HepG2 (cell line): Measurements from ENCODE around the gene CACNA1F. TPM values are rescaled to one million over a fixed set of nuclear protein-coding genes. Genes with fewer than 3 reads are reported as not detected.

Experiments used
- ATAC-seq: fragments of 200-7000 bp; cut with Tn5 transposase; 3 replicates; pipeline ENCODE4 v1.9.1; 2020; ENCODE audit warnings: mild to moderate bottlenecking, moderate library complexity
- BruUV-seq: library from RNA; stranded (reverse); fragments of 400-500 nt; replicated peaks from 2 replicates; lab custom pipeline; 2021; lab: Mats Ljungman, UMichigan
- CTCF ChIA-PET: fragments of 300-600 bp; formaldehyde crosslinking; extraction: SDS; loops from one replicate; lab custom pipeline; 2021; ENCODE audit warnings: low total read pairs, inconsistent platforms, low intra/inter-chr PET ratio; lab: Yijun Ruan, JAX
- POLR2A ChIA-PET: fragments of 350-600 bp; sonication (Branson Sonifier 250); formaldehyde crosslinking; loops from one replicate; lab custom pipeline; 2020; ENCODE audit warnings: antibody characterized with exemption, inconsistent platforms; lab: Yijun Ruan, JAX
- DNase-seq: peaks from one replicate; pipeline ENCODE4 v3.0.0-alpha.2; 2015; ENCODE audit warnings: low spot score
- FAIRE-seq: peaks from 3 replicates; lab custom pipeline; 2011; peaks lifted over from hg19 to GRCh38; lab: Jason Lieb, UNC
- H2AFZ ChIP-seq: one replicate; pipeline ENCODE4 v1.6.1; 2011; ENCODE audit warnings: low read length, inconsistent platforms
- H3K27ac ChIP-seq: fragments of 300-600 bp; 3 replicates; pipeline ENCODE4 v1.8.0; 2011; ENCODE audit warnings: mixed run types, mild to moderate bottlenecking, mixed read lengths, low read length, inconsistent platforms; ENCODE audit not compliant: insufficient read depth; ENCODE audit errors: extremely low read length
- H3K27me3 ChIP-seq, 2 experiments: fragments of 200-600 bp in 1 of 2; 2 replicates in 1 of 2; 3 replicates in 1 of 2; pipeline versions ENCODE4 v1.6.0 to v1.8.0; 2011; ENCODE audit warnings: low read length in 2 of 2, mild to moderate bottlenecking in 2 of 2, moderate library complexity in 2 of 2, inconsistent platforms in 1 of 2; ENCODE audit not compliant: insufficient read depth in 2 of 2, control insufficient read depth in 1 of 2
- H3K36me3 ChIP-seq, 2 experiments: fragments of 200-600 bp in 1 of 2; replicated peaks in 1 of 2; 2 replicates in 1 of 2; 3 replicates in 1 of 2; pipeline versions ENCODE4 v1.5.1 to v1.8.0; 2011; ENCODE audit warnings: low read length in 2 of 2, inconsistent platforms in 1 of 2; ENCODE audit not compliant: insufficient read depth in 2 of 2, control insufficient read depth in 1 of 2
- H3K4me1 ChIP-seq: 2 replicates; pipeline ENCODE4 v1.5.1; 2012; ENCODE audit warnings: low read length, inconsistent platforms; ENCODE audit not compliant: insufficient read depth
- H3K4me2 ChIP-seq: 2 replicates; pipeline ENCODE4 v1.6.0; 2011; ENCODE audit warnings: low read depth, low read length, inconsistent platforms
- H3K4me3 ChIP-seq, 3 experiments: fragments of 200-600 bp in 1 of 3; sonication (generic), shearing (Covaris generic) in 1 of 3; replicated peaks in 1 of 3; 2 replicates each; pipeline ENCODE4 v1.5.1; 2011 to 2016; ENCODE audit warnings: low read length in 3 of 3, inconsistent platforms in 2 of 3, low read depth in 2 of 3, mild to moderate bottlenecking in 2 of 3, control low read depth in 1 of 3, mixed read lengths in 1 of 3; ENCODE audit not compliant: insufficient read depth in 1 of 3
- H3K79me2 ChIP-seq: one replicate; pipeline ENCODE4 v1.6.1; 2011; ENCODE audit warnings: low read length, inconsistent platforms; ENCODE audit not compliant: insufficient read depth
- H3K9ac ChIP-seq: 2 replicates; pipeline ENCODE4 v1.6.0; 2011; ENCODE audit warnings: mild to moderate bottlenecking, low read depth, low read length, inconsistent platforms; ENCODE audit not compliant: insufficient read depth
- H3K9me3 ChIP-seq: 2 replicates; pipeline ENCODE4 v1.5.1; 2012; ENCODE audit warnings: mild to moderate bottlenecking, low read length
- H4K20me1 ChIP-seq: 2 replicates; pipeline ENCODE4 v1.6.0; 2011; ENCODE audit warnings: inconsistent platforms, mild to moderate bottlenecking, low read length, moderate library complexity; ENCODE audit not compliant: insufficient read depth
- EEA1 ChIP-seq: sonication (generic); formaldehyde crosslinking; IDR thresholded peaks from 2 replicates; pipeline ENCODE4 v1.5.1; 2020; ENCODE audit warnings: mild to moderate bottlenecking, missing genetic modification reagents, borderline replicate concordance
- ETV6 ChIP-seq: sonication (generic); formaldehyde crosslinking; conservative IDR thresholded peaks from 2 replicates; pipeline ENCODE4 v1.4.0; 2020; ENCODE audit warnings: missing genetic modification reagents
- GATAD1 ChIP-seq: IDR thresholded peaks from 2 replicates; pipeline ENCODE4 v1.6.1; 2016; ENCODE audit warnings: missing genetic modification reagents, missing compliant biosample characterization
- HNRNPUL1 ChIP-seq: fragments of 200-400 bp; formaldehyde crosslinking; IDR thresholded peaks from 2 replicates; pipeline ENCODE4 v1.6.1; 2017; ENCODE audit warnings: low read depth, mild to moderate bottlenecking, low read length, moderate library complexity
- IRF1 ChIP-seq: sonication (generic); formaldehyde crosslinking; IDR thresholded peaks from 2 replicates; pipeline ENCODE4 v1.4.0; 2020; ENCODE audit warnings: low read depth, mild to moderate bottlenecking, missing genetic modification reagents
- KDM4B ChIP-seq: sonication (generic); formaldehyde crosslinking; IDR thresholded peaks from 2 replicates; pipeline ENCODE4 v1.4.0; 2020; ENCODE audit warnings: missing genetic modification reagents
- REPIN1 ChIP-seq: sonication (generic); formaldehyde crosslinking; IDR thresholded peaks from 2 replicates; pipeline ENCODE4 v1.8.0; 2022; ENCODE audit warnings: missing genetic modification reagents, low read depth, mild to moderate bottlenecking, borderline replicate concordance
- SPEN ChIP-seq: sonication (generic); formaldehyde crosslinking; IDR thresholded peaks from 2 replicates; pipeline ENCODE4 v1.5.1; 2020; ENCODE audit warnings: low read depth, mild to moderate bottlenecking, missing genetic modification reagents
- SUZ12 ChIP-seq: fragments of 150-350 bp; IDR thresholded peaks from 2 replicates; pipeline ENCODE4 v1.6.1; 2014; ENCODE audit warnings: low read depth, low read length
- TGIF2 ChIP-seq: IDR thresholded peaks from 2 replicates; pipeline ENCODE4 v1.6.1; 2016; ENCODE audit warnings: control low read depth, missing compliant biosample characterization
- ZBTB38 ChIP-seq: sonication (generic); formaldehyde crosslinking; IDR thresholded peaks from 2 replicates; pipeline ENCODE4 v1.5.1; 2020; ENCODE audit warnings: mild to moderate bottlenecking, missing genetic modification reagents
- ZBTB46 ChIP-seq: sonication (generic); formaldehyde crosslinking; IDR thresholded peaks from 2 replicates; pipeline ENCODE4 v1.4.0; 2020; ENCODE audit warnings: mild to moderate bottlenecking, missing genetic modification reagents, borderline replicate concordance
- ZKSCAN5 ChIP-seq: sonication (generic); formaldehyde crosslinking; IDR thresholded peaks from 2 replicates; pipeline ENCODE4 v1.5.1; 2020; ENCODE audit warnings: mild to moderate bottlenecking, missing genetic modification reagents
- ZMYM2 ChIP-seq: sonication (generic); formaldehyde crosslinking; IDR thresholded peaks from 2 replicates; pipeline ENCODE4 v1.8.0; 2022; ENCODE audit warnings: mild to moderate bottlenecking, missing genetic modification reagents
- ZNF124 ChIP-seq: sonication (generic); formaldehyde crosslinking; IDR thresholded peaks from 2 replicates; pipeline ENCODE4 v1.4.0; 2020; ENCODE audit warnings: missing genetic modification reagents
- ZNF136 ChIP-seq: sonication (generic); formaldehyde crosslinking; IDR thresholded peaks from 2 replicates; pipeline ENCODE4 v1.8.1; 2022; ENCODE audit warnings: low read depth, mild to moderate bottlenecking, moderate library complexity, missing genetic modification reagents
- ZNF574 ChIP-seq: sonication (generic); formaldehyde crosslinking; IDR thresholded peaks from 2 replicates; pipeline ENCODE4 v1.4.0; 2020; ENCODE audit warnings: missing genetic modification reagents
- ZNF616 ChIP-seq: sonication (generic); formaldehyde crosslinking; IDR thresholded peaks from 2 replicates; pipeline ENCODE4 v1.5.0; 2020; ENCODE audit warnings: low read depth, mild to moderate bottlenecking, missing genetic modification reagents
- ZNF652 ChIP-seq: IDR thresholded peaks from 2 replicates; pipeline ENCODE4 v1.6.1; 2016; ENCODE audit warnings: low read depth, borderline replicate concordance
- WGBS: methylation state at CpG from one replicate; pipeline ENCODE4 v1.1.6; 2017; ENCODE audit warnings: low lambda C conversion rate; 5-methylcytosine and 5-hydroxymethylcytosine counted together
- in situ Hi-C: cut with HindIII; loops from 2 replicates; pipeline ENCODE4 v1.10.0; 2017; ENCODE audit warnings: low pct_unique_long_range_greater_than_20kb; ENCODE audit not compliant: extremely low pct_ligation_motif_present
- intact Hi-C: fragments of 100-400 bp; cut with micrococcal nuclease; formaldehyde crosslinking; loops from one replicate; pipeline ENCODE4 v1.10.0; 2022; ENCODE audit not compliant: unreplicated experiment
- polyA plus RNA-seq, 8 experiments: library from polyadenylated mRNA; depleted of rRNA in 3 of 8; stranded (reverse) in 7 of 8; unstranded in 1 of 8; fragments of >200 nt; fragmentation: Illumina TruSeq in 4 of 8; extraction: Trizol in 4 of 8; gene quantifications; 2 replicates each; pipeline versions ENCODE4 v1.2.1 to v1.2.3, GENCODE V29; 2011 to 2016; ENCODE audit warnings: low read depth in 4 of 8, missing spikeins in 1 of 8, mixed read lengths in 1 of 8; ENCODE audit not compliant: insufficient read depth in 1 of 8
- total RNA-seq, 5 experiments: library from RNA; depleted of rRNA; stranded (reverse); fragments of >200 nt; fragmentation: Illumina TruSeq; extraction: Trizol; gene quantifications; 2 replicates each; pipeline ENCODE4 v1.2.3, GENCODE V29; 2016; ENCODE audit warnings: low read depth in 1 of 5

Gene CACNA1F
- total and polyA plus RNA-seq, 2 of the 13 experiments (the other 11 are each of a cell fraction or from before 2014, with no cell fraction given), result 0.03 TPM; not detected in 1

GRCh38 chrX:49204709-49205108 lies 28.4 kb downstream of the CACNA1F start:
- intact Hi-C loops, result no loop called here
- Histone ChIP-seq H3K9me3 (no peaks in the 10 kb centered on the region), H3K4me2 (no peak overlapping the region), H3K9ac (no peak overlapping the region), H4K20me1 (no peaks in the 10 kb centered on the region), H3K4me1 (peaks cover 11% of the 10 kb centered on the region), H3K4me3 (no peak overlapping the region), H3K27ac (no peak overlapping the region), H3K36me3 (no peaks in the 10 kb centered on the region), H3K79me2 (no peaks in the 10 kb centered on the region), H3K27me3 (no peaks in the 10 kb centered on the region), H2AFZ (no peak overlapping the region)
- in situ Hi-C loops, result no loop called here
- ATAC-seq (no peak), FAIRE-seq (no peak), DNase-seq (no peak)
- CTCF ChIA-PET, result no interaction called here
- TF ChIP-seq GATAD1, result no peak
- TF ChIP-seq ZNF136, result no peak
- TF ChIP-seq ZNF652, result no peak
- TF ChIP-seq SUZ12, result no peak
- no peak for TF ChIP-seq HNRNPUL1
- TF ChIP-seq ETV6 (CRISPR knock-in tag), result no peak
- TF ChIP-seq ZNF616 (CRISPR knock-in tag), result no peak
- no peak for TF ChIP-seq ZKSCAN5 (CRISPR knock-in tag)
- TF ChIP-seq EEA1 (CRISPR knock-in tag), result no peak
- no peak for TF ChIP-seq IRF1 (CRISPR knock-in tag)
- TF ChIP-seq TGIF2, result no peak
- TF ChIP-seq ZNF124 (CRISPR knock-in tag), result no peak
- TF ChIP-seq ZBTB38, result no peak
- no peak for TF ChIP-seq SPEN (CRISPR knock-in tag)
- no peak for TF ChIP-seq ZBTB46
- TF ChIP-seq REPIN1, result no peak
- TF ChIP-seq KDM4B (CRISPR knock-in tag), result no peak
- no peak for TF ChIP-seq ZMYM2 (CRISPR knock-in tag)
- no peak for TF ChIP-seq ZNF574 (CRISPR knock-in tag)
- 21% methylated on average over 4 of the region's 4 CpGs for WGBS
- POLR2A ChIA-PET, result no interaction called here
- no TSS peak for BruUV-seq
